Measurements from ENCODE around the gene PIP4P1.
A peak's percentile ranks its signal among the peaks of the same experiment; 100 is the strongest.
"Not testable (repeated sequence)": the region's sequence is repeated elsewhere in the genome, so short reads cannot be mapped to it uniquely, and the experiment has no call there.

PIP4P1 gene

DNA sequence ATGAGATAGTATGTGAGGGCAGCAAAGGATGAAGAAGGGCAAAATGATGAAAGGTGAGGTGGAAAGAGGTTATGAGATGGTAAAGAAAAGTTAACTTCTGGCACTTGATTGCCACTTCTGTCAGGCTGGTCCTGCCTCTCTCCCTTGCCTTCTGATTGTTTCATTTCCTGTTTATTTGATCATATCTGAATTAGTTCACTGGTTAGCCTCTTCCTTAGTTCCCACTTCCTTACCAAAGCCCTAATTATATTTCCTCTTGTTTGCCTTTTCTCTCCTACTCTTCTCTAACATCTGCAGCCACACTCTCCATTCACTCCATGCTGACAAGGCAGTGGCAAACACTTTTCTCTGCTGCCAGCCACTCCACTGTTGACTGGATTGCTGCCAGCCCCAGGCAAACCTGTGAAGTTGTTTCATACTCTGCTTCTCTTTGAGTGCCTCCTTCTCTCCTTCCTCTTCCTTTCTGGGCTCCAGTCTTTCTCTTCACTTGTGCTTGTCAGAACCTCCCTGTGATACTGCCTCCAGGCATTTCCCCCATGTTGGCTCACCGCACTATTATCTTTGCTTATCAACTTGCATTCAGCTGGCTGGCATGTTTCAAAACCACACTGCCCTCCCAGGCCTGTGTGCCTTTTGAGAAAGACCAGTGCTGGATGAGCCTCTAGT, 16.1 kb upstream of the PIP4P1 start:
- DNase-seq (ENCODE audit: low read depth in 4 of 4, low spot score in 1 of 4): no peak

DNA sequence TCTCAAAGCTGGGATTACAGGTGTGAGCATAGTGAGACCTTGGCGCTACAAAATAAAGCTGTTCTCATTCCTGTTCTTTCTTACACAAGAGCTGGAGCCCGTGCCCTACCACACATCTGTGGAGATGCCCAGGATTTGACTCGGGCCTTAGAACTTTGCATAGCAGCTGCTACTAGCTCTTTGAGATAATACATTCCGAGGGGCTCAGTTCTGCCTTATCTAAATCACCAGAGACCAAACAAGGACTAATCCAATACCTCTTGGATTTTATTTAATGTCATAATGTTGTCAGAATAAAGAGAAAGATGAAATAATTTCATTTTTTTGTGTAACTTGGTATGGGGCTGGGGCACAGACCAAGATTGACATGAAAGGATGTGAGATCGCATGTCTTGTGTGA, 15.5 kb upstream of the PIP4P1 start:
- no peak for DNase-seq (ENCODE audit: low read depth in 4 of 4, low spot score in 1 of 4)

DNA sequence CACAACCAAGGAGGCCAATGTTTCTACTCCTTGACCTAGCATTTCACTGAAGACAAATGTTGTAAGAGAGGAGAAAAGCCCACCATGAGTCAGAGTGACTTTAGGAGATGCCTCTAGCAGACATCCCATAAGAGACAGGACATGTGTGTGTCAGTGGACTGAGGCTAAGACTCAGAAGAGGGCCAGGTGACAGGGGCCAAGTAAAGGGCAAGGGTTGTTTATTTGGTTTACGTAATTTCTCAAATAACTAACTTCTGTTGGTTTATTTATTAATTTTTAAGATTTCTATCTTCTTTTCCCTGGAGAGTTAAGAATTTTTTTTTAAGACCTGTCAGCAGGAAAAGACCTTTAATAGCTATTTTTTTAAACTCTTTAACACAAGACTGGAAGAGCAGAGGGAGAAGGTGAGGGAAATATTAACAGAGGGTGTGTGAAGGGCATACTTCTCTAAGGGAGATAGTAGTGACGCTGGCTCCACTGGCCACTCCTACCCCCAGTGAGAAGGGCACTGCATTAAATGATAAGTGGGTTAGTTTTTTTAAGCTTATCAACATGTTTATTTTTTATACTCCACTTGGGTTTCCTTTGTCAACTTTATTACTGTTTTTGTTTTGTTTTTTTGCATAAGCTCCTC, 11.4 kb upstream of the PIP4P1 start:
- DNase-seq (ENCODE audit: low read depth in 4 of 4, low spot score in 1 of 4): no peak

DNA sequence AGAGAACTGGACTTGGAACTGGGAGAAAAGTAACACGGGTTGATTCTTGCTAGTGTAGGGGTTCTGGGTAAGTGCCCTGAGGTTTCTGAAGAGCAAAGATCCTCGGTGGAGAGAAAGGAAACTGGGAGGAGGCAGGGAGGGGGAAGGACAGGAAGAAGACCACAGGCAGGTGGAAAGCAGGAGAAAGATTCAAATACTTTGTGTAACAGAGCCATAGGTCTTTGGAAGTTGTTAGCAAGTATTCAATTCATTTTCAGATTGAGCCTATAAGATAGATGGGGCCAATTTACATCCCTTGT, 9.3 kb upstream of the PIP4P1 start:
- DNase-seq (ENCODE audit: low read depth in 4 of 4, low spot score in 1 of 4): no peak

DNA sequence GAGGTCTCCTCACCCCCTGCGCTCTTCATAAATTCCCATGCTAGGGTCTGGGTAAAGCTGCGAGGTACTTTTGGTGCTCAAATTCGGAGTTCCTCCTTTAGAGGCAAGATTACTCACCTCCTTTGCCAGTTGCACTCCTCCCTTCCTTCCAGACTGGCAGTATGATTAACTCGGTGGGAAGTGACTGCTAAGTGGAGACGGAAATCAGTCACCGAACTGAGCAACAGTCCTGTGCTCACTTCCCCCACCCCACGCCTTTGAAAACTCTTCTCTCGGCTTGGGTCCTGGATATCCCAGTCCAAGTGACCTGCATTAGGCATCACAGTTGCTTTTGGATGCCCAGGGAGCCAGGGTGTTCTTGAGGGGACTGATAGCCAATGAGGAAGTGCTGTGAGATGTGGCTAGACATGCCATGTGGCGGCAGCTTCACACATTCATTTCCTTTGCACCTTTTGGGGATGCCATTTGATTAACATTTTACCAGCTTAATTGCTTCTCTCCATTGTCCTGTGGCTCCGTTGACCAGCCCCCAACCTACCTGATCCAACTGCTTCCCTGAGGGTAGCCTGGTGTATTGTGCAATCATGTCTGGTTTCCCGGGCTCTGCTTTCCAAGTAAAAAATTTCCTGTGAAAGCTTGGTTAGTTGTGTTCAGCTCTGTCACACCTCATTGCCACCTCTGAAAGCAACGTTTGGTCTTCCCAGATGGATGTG, 8.8 kb upstream of the PIP4P1 start:
- peak; percentile 30 to 53 (median 42) for DNase-seq (ENCODE audit: low read depth in 4 of 4, low spot score in 1 of 4)

GRCh38 chr14:20469242-20469889, 8.1 kb upstream of the PIP4P1 start, which contains the start of gene PNP:
Gene PNP, plus strand, starts transcription at chr14:20469406. Its CDS starts 119 bp downstream, at chr14:20469525.
- DNase-seq (ENCODE audit: low read depth in 4 of 4, low spot score in 1 of 4): peak; percentile 70 to 86 (median 76)

- no peak for DNase-seq (ENCODE audit: low read depth in 4 of 4, low spot score in 1 of 4)
These were observed 7.6 kb upstream of the PIP4P1 start for GRCh38 chr14:20468764-20469241.

GRCh38 chr14:20460458-20461224, 593 bp downstream of the PIP4P1 start:
- DNase-seq (ENCODE audit: low read depth in 4 of 4, low spot score in 1 of 4): peak in 1 of 4 experiments; percentile 28

GRCh38 chr14:20458031-20458789, 3.0 kb downstream of the PIP4P1 start:
- no peak for DNase-seq (ENCODE audit: low read depth in 4 of 4, low spot score in 1 of 4)

- no peak for DNase-seq (ENCODE audit: low read depth in 4 of 4, low spot score in 1 of 4)
These were observed 4.3 kb downstream of the PIP4P1 start for GRCh38 chr14:20456971-20457370.

GRCh38 chr14:20455355-20456300, 5.6 kb downstream of the PIP4P1 start:
- no peak for DNase-seq (ENCODE audit: low read depth in 4 of 4, low spot score in 1 of 4)

DNA sequence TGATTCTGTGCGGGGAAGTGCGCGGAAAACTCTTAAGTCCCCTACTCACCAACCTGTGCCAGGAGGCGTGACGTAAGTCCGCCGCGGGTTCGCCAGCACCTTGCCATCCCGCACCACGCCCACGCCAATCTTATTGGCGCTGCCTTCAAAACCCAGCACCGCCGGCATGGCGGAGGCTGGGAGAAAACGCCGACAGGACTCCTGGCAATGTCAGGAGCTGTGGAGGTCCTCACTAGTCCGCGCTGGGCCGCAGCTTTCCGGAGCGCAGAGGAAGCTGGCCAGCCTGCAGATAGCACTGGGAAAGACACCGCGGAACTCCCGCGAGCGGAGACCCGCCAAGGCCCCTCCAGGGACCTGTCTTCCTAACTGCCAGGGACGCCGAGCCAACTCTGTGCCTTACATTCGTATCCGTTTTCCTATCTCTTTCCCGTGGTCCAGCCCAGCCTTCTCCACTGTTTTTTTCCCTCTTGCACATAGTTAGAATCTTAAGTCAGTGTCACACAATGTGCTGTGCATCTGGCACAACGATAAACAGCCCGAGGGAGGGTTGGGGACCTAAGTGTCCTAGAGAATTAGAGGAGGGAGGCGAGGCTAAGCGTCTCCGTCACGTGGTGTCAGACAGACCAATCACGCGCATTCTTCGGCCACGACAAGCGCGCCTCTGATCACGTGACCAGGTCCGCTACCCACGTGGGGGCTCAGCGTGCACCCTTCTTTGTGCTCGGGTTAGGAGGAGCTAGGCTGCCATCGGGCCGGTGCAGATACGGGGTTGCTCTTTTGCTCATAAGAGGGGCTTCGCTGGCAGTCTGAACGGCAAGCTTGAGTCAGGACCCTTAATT, 6.5 kb downstream of the PIP4P1 start, which contains the start of the genes APEX1 and OSGEP:
TSS of gene APEX1 (plus strand) at position 711 of the 839 bp plus-strand sequence. CDS start 420 bp downstream, outside the sequence.
TSS of gene OSGEP (minus strand) at position 297 of the 839 bp plus-strand sequence. CDS start at position 168, 129 bp downstream.
- DNase-seq (ENCODE audit: low read depth in 4 of 4, low spot score in 1 of 4): peak; percentile 84 to 95 (median 93)

DNA sequence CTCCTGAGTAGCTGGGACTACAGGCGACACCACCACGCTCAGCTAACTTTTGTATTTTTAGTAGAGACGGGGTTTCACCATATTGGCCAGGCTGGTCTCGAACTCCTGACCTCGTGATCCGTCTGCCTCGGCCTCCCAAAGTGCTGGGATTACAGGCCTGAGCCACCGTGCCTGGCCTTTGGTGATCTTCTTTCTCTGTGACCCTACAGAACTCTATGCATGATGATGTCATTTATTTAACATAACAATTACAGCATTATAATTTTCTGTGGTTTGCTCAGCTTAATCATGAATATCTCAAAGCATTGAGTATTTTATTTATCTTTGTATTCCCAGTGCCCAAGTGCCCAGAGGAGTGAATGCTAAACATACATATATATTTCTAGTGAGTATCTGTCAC, 8.4 kb downstream of the PIP4P1 start:
- not testable (repeated sequence) for DNase-seq (ENCODE audit: low read depth in 4 of 4, low spot score in 1 of 4)

DNA sequence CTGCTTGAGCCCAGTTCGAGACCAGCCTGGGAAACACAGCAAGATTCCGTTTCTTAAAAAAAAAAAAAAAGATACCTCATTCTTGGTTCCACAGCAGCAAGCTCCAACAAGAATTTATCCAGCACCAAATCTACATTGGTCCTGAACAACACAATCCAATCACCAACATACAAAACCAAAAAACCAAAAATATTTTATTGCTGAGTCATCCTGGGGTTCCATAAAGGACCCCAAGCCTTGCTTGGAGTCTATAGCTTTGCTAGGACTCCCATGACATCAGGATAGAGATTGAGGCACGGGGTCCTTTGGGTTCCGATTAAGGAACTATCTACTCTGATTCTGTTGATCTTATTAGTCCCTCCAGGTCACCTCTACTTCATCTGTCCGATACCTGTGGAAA, 14.3 kb downstream of the PIP4P1 start:
- DNase-seq (ENCODE audit: low read depth in 4 of 4, low spot score in 1 of 4): no peak

DNA sequence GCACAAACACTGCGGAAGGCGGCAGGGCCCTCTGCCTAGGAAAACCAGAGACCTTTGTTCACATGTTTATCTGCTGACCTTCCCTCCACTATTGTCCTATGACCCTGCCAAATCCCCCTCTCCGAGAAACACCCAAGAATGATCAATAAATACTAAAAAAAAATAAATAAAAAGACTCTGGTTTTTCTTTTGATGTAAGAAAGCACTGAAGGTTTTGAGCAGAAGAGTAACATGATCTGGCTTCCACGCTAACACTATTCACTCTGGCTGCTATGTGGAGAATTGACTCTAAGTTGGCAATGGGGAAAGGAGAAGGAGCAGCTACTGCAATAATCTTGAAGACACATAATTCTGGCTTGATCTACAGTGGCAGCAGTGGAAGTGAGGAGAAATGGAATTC, 17.6 kb downstream of the PIP4P1 start:
- not testable (repeated sequence) for DNase-seq (ENCODE audit: low read depth in 4 of 4, low spot score in 1 of 4)

DNA sequence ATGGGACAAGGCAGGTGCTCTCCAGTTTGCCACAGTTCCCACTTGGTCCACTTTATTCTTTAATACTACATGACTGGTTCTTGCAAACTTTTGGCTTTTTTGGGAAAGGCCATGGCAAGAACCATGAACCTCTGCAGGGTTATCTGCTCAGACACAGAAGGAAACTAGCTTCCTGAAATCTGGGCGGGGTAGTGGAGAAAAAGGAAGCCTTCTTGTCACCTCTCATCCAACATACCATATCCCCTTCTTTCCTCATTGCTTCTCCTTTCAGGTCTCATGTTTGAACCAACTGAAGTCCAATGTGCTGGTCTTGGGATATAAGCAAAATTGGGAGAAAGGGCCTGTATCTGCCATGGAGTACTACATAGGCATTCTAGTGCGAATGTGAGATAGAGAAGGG, 19.8 kb downstream of the PIP4P1 start:
- no peak for DNase-seq (ENCODE audit: low read depth in 4 of 4, low spot score in 1 of 4)

- DNase-seq (ENCODE audit: low read depth in 4 of 4, low spot score in 1 of 4): no peak
These were observed 20.4 kb downstream of the PIP4P1 start for GRCh38 chr14:20440882-20441281.

- DNase-seq (ENCODE audit: low read depth in 4 of 4, low spot score in 1 of 4): no peak
These were observed 20.8 kb downstream of the PIP4P1 start for GRCh38 chr14:20440465-20440864.
